OCI-LY7 (cell line): Measurements from ENCODE around the gene MAP2K2.

Experiments
- EZH2phosphoT487 ChIP-seq: fragments of 200-600 bp; sonication (generic); IDR thresholded peaks from 2 replicates; pipeline ENCODE4 v1.6.1; 2018; ENCODE audit warnings: low read depth, borderline replicate concordance, mild to moderate bottlenecking, mixed run types, antibody characterized with exemption, low read length, moderate library complexity, mixed read lengths
- TF ChIP-seq, protein P1 (sequence below): fragments of 200-600 bp; sonication (generic); conservative IDR thresholded peaks from 2 replicates; pipeline ENCODE4 v1.5.1; 2014; ENCODE audit warnings: mild to moderate bottlenecking, antibody characterized with exemption, low read length, moderate library complexity, mixed read lengths

DNA sequence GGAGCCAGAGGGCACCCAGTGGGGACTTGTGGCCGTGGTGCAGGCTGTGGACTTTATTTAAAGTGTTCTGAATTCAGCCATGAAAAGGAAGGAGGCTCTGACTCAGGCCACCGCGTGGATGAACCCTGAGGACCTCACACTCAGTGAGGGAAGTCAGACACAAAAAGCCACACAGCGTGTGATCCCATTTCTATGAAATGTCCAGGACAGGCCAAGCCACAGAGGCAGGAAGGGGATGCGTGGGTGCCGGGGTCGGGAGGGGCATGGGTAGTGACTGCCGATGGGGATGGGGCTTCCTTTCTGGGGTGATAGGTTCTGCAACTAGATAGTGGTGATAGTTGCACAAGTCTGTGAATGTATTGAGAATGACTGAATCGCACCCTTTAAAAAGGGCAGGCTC lies 48.5 kb downstream of the MAP2K2 start:
- TF ChIP-seq, protein P1, sequence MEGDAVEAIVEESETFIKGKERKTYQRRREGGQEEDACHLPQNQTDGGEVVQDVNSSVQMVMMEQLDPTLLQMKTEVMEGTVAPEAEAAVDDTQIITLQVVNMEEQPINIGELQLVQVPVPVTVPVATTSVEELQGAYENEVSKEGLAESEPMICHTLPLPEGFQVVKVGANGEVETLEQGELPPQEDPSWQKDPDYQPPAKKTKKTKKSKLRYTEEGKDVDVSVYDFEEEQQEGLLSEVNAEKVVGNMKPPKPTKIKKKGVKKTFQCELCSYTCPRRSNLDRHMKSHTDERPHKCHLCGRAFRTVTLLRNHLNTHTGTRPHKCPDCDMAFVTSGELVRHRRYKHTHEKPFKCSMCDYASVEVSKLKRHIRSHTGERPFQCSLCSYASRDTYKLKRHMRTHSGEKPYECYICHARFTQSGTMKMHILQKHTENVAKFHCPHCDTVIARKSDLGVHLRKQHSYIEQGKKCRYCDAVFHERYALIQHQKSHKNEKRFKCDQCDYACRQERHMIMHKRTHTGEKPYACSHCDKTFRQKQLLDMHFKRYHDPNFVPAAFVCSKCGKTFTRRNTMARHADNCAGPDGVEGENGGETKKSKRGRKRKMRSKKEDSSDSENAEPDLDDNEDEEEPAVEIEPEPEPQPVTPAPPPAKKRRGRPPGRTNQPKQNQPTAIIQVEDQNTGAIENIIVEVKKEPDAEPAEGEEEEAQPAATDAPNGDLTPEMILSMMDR = no peak
- no peak for TF ChIP-seq EZH2phosphoT487
